HG02678 (cell line): Measurements from ENCODE around the gene CPAMD8.
"Not testable (repeated sequence)": the region's sequence is repeated elsewhere in the genome, so short reads cannot be mapped to it uniquely, and the experiment has no call there.

Experiments
- ATAC-seq: cut with Tn5 transposase; IDR thresholded peaks from one replicate; pipeline ENCODE4 v1.9.1; 2021; ENCODE audit warnings: mild to moderate bottlenecking, moderate library complexity; ENCODE audit not compliant: unreplicated experiment

The CPAMD8 gene

DNA sequence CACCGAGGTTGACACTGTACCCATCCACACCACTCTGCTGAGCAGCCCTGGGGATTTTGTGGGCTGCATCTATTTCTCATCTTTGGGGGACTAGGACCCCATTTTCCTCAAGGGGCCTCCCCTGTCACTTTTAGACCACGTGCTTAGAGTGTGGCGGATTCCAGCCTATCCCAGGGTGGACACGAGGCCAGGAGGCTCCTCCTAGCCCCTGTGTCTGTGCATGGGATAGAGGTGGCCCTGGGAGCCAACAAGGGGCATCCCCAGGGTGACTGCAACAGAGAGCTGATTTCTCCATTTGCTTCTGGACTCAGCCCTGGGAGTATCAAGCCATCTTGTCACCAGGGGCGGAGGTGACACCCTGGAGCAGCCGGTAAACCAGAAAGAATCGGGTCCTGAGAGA is 24.2 kb downstream of the CPAMD8 start:
- ATAC-seq = no peak

DNA sequence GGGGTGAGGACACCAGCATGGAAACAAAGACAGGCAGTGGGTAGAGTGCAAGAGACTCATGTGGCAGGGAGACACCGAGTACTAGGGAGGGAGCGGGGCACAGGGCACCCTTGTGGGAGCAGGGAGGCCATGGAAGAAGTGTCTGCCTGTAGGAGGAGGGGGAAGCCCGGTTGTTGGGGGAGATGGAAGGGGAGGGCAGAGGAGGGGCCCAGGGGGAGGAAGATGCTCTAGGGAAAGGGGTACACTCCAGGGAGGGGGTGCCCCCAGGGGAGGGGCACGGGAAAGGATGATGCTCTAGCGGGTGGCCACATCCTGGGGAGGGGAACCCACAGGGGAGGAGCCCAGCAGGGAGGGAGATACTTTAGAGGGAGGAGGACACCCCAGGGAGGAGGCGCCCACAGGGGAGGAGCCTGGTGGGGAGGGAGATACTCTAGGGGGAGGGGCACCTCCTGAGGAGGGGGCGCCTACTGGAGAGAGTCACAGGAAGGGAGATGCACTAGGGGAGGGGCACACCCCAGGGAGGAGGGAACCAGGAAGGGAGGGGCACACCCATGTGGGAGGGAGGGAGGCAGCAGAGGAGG is 24.9 kb downstream of the CPAMD8 start:
- no peak for ATAC-seq

DNA sequence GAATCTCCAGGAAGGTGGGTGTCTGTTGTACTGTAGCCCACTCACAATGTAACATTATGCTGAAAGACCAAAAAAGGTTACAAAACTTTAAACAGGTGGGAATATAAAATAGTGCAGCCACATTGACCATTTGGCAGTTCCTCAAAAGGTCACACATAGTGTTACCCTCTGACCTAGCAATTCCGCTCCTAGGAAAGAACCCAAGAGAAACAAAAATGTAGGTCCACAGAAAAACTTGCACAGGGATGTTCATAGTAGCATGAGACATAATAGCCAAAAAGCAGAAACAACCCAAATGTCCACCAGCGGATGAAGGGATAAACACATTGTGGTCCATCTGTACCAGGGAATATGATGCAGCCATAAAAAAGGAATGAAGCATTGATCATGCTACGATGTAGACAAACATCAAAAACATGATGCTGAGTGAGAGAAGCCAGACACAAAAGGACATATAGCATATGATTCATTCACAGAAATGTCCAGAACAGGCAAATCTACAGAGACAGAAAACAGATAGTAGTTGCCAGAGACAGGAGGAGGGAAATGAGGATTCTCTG is 27.9 kb downstream of the CPAMD8 start:
- ATAC-seq = no peak

DNA sequence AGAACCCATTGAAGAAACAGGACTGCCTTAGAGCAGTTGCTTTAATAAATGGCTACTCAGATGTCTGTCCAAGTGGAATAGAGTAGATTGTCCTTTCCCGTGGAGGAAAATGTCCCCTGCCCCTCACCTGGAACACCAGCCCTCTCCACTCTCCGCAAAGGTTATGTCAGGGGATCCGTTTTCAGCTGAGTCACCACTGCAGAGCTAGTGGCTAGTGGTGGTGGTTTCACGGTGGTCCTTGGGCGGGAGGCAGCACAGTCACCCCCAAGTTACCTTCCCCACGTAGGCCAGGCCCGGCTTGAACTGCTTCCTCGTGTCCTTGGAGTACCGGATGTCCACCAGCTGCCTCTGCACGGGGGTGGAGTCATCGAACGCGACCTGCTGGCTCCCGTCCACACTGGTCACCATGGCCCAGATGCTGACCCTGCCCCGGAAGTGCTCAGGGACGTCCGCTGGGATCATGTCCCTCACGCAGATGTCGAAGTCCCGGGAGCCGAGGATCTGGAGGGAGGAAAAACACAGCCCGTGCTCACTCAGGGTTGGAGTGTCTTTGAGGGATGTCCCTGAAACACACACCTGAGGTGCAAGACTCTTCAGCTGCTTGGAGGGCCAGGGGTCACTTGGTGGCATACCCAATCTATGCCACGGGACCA is 29.6 kb downstream of the CPAMD8 start:
- ATAC-seq = not testable (repeated sequence)

GRCh38 chr19:16988661-16989060 is 37.9 kb downstream of the CPAMD8 start:
- no peak for ATAC-seq

GRCh38 chr19:16985403-16985802 is 41.2 kb downstream of the CPAMD8 start:
- ATAC-seq = no peak

- not testable (repeated sequence) for ATAC-seq
Observed at GRCh38 chr19:16982586-16982985, 44.0 kb downstream of the CPAMD8 start.

- ATAC-seq = no peak
Observed at GRCh38 chr19:16978839-16979802, 47.5 kb downstream of the CPAMD8 start.

- ATAC-seq = no peak
Observed at GRCh38 chr19:16978156-16978555, 48.5 kb downstream of the CPAMD8 start.

GRCh38 chr19:16977306-16977705 is 49.3 kb downstream of the CPAMD8 start:
- no peak for ATAC-seq

DNA sequence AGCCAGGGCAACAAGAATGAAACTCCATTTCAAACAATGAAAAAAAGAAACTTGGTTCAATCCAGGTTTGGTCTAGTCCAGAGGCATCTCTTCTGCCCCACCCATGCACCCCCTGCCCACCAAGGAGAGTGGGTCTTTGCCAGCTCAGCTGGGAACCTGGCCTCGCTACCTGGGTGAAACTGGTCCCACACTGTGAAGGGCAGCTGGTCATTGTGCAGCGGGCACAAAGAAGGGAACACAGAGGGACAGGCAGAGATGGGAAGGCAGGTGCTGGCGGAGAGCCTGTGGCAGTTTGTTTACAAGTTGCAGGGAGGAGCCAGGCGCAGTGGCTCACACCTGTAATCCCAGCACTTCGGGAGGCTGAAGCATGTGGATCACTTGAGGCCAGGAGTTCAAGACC is 50.2 kb downstream of the CPAMD8 start:
- no peak for ATAC-seq

DNA sequence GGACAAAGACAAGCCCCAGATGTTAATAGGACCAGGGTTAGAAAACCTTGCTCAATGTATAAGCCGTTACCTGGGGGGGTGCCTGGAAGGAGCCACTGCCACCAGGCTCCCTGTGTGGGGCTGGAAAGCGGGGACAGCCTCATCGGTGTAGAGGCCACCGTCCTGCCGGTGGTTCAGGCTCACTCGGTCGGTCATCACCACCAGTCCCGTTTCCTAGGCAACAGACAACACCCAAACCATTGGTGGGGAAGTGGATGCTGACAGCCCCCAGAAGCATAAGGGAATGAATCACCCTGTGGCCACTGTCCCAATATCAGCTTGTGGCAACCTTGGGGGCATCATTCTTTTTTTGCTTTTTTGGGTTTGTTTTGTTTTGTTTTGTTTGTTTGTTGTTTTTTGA is 55.8 kb downstream of the CPAMD8 start:
- no peak for ATAC-seq

GRCh38 chr19:16969135-16969534 is 57.5 kb downstream of the CPAMD8 start:
- ATAC-seq = no peak

- not testable (repeated sequence) for ATAC-seq
Observed at GRCh38 chr19:16960996-16961822, 65.4 kb downstream of the CPAMD8 start.

GRCh38 chr19:16958277-16958676 is 68.3 kb downstream of the CPAMD8 start:
- not testable (repeated sequence) for ATAC-seq

- ATAC-seq = no peak
Observed at GRCh38 chr19:16957855-16958254, 68.8 kb downstream of the CPAMD8 start.

GRCh38 chr19:16957151-16957701 is 69.4 kb downstream of the CPAMD8 start:
- ATAC-seq = no peak

DNA sequence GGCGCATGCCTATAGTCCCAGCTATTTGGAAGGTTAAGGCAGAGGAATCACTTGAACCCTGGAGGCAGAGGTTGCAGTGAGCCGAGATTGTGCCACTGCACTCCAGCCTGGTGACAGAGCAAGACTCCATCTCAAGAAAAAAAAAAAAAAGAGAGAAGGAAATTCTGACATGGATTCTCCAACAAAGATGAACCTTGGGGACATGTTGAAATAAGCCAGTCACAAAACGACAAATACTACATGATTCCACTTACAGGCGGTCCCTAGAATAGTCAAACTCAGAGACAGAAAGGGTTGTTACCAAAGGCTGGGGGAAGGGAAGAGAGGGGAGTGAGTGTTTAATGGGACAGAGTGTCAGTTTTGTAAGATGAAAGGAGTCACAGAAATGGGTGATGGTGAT is 71.4 kb downstream of the CPAMD8 start:
- ATAC-seq = no peak

- ATAC-seq = no peak
Observed at GRCh38 chr19:16952046-16952445, 74.6 kb downstream of the CPAMD8 start.

DNA sequence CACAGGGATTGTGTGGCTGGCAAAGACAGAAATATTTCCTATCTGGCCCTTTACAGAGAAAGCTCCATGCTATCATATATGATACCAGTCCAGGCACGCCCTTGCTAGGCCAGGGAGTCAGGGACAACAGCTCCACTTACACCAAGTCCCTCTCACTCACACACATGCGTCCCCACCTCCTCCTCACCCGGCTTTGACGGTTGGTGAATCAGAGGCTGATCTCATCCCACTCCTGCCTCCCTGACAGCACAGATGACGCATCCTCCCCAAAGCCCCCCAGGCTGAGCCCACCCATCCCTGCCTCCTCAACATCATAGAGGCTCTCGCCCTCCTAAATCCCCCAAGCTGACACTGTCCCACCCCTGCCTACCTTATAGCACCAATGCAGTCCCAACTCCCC is 75.1 kb downstream of the CPAMD8 start:
- no peak for ATAC-seq
